Left hindlimb (tissue), 1 donor: Measurements from ENCODE around the gene ST7L.
"Not testable (repeated sequence)": the region's sequence is repeated elsewhere in the genome, so short reads cannot be mapped to it uniquely, and the experiment has no call there.

Experiments used
- DNase-seq: peaks from one replicate; pipeline ENCODE4 v3.0.0-alpha.2; 2018

ST7L gene

DNA sequence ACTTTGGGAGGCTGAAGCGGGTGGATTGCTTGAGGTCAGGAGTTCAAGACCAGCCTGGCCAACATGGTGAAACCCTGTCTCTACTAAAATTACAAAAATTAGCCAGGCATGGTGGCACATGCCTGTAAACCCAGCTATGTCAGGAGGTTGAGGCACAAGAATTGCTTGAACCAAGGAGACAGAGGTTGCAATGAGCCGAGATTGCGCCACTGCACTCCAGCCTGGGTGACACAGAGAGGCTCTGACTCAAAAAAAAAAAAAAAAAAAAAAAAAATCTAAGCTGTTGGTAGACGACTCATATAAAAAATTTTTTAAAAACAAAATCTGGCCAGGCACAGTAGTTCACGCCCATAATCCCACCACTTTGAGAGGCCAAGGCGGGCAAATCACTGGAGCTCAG, 131.3 kb downstream of the ST7L start:
- not testable (repeated sequence) for DNase-seq

DNA sequence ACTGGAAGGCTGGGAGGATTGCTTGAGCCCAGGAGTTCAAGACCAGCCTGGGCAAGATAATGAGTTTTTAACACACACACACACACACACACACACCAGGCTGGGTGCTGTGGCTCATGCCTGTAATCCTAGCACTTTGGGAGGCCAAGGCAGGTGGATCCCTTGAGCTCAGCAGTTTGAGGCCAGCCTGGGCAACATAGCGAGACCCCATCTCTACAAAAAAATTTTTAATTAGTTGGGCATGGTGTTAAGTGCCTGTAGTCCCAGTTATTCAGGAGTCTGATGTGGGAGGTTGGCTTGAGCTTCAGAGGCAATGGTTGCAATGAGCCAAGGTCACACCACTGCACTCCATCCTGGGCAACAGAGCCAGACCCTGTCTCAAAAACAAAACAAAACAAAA, 132.9 kb downstream of the ST7L start:
- not testable (repeated sequence) for DNase-seq

GRCh38 chr1:112478314-112478713, 140.6 kb downstream of the ST7L start:
- no peak for DNase-seq

- no peak for DNase-seq
Observed at GRCh38 chr1:112477550-112477949, 141.4 kb downstream of the ST7L start.
